GM19372 (cell line): Measurements from ENCODE around the gene HYAL1.
A peak's percentile ranks its signal among the peaks of the same experiment; 100 is the strongest.
"Not testable (repeated sequence)": the region's sequence is repeated elsewhere in the genome, so short reads cannot be mapped to it uniquely, and the experiment has no call there.

Source experiments
- ATAC-seq: cut with Tn5 transposase; IDR thresholded peaks from one replicate; pipeline ENCODE4 v1.9.1; 2021; ENCODE audit warnings: mild to moderate bottlenecking, low read depth, moderate library complexity; ENCODE audit not compliant: unreplicated experiment

Gene HYAL1

GRCh38 chr3:50295553-50296431 is 7.6 kb downstream of the HYAL1 start:
- no peak for ATAC-seq

DNA sequence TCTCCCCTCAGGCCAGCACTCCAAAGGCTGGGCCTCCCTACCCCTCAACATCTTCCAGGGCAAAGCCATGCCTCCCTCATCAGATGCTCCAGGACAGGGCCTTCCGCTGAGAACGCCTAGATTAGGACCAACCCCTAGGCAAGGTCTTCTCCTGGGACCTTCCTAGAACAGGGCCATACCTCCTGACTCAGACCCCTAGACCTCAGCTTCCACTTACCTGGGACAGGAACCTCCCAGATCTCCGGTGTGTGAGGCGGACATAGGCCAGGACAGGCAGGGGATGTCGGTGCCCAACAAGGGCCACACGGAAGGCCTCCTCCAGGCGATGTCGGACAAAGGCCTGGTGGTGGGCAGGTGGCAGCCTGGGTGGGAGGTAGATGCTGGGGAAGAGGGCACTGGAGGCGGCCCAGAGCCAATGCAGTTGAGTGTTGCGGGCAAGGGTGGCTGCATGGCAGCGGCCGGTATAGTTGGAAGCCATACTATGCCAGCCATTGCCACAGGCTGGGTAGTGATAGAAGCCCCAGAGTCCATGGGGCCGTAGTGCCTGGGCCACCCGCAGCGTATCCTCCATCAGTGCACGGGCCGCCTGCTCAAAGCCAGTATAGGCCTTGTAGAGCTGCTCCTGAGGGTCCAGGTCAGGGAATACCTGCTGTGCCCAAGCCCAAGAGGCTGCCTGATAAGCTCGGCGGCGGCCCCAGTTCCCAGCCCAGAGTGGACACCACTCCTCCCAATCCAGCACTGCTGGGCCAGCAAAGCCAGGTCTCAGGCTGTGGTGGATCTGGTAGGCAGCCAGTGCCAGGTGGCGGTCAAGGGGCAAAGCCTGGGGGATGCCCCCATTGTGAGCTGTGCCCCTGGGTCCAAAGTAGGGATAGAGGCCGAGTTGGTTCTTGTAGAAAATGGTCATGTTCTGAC is 8.6 kb downstream of the HYAL1 start:
- ATAC-seq, result no peak

DNA sequence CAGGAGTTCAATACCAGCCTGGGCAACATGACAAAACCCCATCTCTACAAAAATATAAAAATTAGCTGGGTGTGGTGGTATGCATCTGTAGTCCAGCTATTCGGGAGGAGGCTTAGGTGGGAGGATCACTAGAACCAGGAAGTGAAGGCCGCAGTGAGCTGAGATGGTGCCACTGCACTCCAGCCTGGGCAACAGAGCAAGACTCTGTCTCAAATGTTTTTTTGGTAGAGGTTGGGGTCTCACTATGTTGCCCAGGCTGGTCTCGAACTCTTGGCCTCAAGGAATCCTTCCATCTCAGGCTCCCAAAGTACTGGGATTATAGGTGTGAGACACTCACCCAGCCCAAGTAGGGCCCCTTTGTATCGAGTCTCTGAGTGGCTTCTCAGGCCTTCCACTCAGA is 9.3 kb downstream of the HYAL1 start:
- no peak for ATAC-seq

DNA sequence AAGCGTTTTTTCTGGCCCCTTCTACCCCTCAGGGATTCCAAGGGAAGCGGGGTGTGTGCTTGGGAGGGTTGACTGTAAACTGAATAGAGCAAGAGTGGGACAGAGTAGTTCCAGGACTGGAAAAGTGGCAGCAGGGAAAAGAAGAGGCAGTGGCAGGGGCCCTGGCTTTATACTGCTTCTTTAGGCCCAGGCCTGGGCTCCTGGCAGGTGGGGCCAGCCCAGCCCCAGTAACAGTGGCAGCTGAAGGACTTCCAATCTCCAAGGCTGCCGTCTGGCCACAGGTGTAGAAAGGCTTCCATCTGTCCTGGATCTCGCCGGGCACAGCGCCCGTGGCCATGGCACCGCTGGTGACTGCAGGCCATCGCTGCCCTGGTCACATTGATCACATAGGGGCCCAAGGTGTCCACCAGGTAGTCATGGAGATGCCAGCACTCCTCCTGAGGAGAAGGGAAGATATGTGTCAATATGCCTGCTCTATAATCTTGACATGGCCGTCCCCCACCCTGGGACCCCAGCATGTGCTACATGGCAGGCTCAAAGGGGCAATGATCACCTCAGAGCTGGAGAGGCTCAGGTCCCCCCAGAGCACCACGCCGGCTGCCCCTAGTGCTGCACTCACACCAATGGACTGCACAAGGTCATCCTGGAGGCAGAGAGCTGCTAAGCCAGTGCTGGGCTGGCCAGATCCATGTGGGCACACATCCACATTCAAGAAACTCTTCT is 10.1 kb downstream of the HYAL1 start:
- ATAC-seq, result no peak

GRCh38 chr3:50292159-50293078 is 11.0 kb downstream of the HYAL1 start, which contains the start of gene IFRD2:
TSS of gene IFRD2 (minus strand) at chr3:50292429. CDS start at chr3:50292274, 155 bp downstream.
- ATAC-seq, result peak; percentile 96

DNA sequence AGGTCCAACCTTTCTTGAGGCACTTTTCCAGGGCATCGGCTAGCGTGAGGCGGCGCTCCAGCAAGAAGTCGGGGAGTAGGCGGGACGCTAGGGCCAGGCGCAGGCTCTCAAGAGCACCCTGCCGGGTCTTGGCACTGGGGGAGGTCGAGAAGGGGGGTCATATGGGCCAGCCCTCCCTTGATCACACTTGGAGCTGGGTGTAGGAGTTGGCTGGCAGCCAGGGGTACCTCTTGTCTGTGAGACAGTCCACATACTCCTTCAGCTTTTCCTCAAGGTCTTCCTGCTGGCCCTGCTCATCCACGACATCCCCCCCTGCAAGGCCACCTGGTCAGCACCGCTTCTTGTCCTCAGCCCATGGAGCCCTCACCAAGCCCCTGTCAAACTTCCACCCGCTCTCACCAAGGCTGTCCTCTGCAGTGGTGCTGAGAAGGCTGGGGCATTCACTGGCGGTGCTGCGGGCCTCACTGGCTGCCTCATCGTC is 13.2 kb downstream of the HYAL1 start:
- no peak for ATAC-seq

GRCh38 chr3:50289130-50289529 is 14.2 kb downstream of the HYAL1 start:
- ATAC-seq, result no peak

DNA sequence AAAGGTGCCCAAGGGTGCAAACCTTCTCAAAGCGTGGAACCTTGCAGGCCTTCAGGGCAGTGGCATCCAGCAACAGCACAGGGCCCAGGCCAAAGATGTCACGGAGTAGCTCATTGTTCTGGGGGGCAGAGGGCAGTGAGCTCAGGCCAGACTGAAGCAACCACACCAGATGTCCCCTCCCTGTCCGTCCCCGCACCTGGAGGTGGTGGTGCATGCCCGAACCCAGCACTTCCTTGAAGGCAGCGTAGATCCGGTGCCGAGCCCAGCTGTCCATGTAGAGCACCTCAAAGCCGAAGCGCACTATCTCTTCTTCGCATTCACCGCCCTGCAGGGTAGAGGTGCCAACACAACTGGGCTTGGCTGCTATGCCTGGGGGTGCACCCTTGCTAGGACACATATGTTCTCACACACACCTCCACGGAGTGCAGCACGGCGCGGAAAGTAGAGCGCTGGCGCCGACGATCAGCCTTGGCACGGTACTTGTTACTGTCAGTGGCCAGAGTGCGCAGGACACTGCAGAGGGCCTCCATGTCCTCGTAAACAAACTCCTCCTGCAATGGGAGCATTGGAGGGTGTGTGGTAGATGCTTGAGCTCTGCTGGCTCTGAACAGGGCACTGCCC is 14.9 kb downstream of the HYAL1 start:
- no peak for ATAC-seq

GRCh38 chr3:50287262-50287661 is 16.1 kb downstream of the HYAL1 start:
- ATAC-seq, result no peak

- ATAC-seq, result no peak
These were observed 16.8 kb downstream of the HYAL1 start for GRCh38 chr3:50286322-50287227.

DNA sequence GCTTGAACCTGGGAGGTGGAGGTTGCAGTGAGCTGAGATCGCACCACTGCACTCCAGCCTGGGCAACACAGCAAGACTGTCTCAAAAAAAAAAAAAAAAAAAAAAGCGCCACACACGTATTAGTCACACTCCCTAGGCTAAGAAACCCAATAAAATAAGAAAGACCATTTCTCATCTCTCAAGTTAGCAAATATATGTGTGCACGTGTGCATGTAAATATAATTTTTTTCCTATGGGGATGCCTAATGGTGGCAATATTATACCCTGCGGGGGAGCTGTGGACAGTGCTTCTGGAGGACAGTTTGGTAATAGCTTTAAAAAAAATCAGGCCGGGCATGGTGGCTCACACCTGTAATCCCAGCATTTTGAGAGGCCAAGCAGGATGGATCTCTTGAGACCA is 19.3 kb downstream of the HYAL1 start:
- not testable (repeated sequence) for ATAC-seq

DNA sequence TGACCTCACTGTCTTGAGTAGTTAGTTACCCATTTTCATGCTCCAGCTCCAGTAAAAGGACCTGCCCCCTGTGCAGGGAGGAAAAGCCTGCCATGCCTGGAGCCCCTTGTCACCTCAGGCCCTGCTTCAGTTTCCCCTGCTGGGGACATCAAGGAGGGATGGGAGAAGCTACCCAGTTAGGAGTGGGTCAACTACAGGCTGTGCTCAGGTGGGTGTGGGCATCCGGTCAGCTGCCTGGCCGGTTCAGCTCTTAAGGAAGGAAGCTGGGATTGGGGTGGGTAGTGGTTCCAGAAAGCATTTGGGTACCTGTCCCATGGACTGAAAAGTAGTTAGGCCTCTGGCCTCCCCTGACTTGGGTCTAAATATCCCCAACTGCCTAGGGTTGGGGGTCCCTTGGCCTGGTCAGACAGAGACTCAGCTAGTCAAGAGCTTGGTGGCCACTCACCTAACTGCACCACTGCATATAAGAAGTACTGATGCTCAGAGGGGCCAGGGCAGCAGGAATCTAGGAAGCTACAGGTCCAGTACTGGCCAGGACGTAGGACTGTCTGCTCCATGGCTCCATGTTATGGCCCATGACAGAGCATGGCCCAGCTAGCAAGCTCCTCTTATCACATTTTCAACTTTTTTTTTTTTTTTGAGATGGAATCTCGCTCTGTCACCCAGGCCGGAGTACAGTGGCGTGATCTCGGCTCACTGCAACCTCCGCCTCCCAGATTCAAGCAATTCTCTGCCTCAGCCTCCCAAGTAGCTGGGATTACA is 23.9 kb downstream of the HYAL1 start:
- ATAC-seq, result no peak

GRCh38 chr3:50278880-50279224 is 24.5 kb downstream of the HYAL1 start, which contains the start of gene LSMEM2:
TSS of gene LSMEM2 (plus strand) at chr3:50279087. CDS start at chr3:50279114, 27 bp downstream.
- ATAC-seq, result no peak

- no peak for ATAC-seq
These were observed 25.1 kb downstream of the HYAL1 start for GRCh38 chr3:50278123-50278879.

DNA sequence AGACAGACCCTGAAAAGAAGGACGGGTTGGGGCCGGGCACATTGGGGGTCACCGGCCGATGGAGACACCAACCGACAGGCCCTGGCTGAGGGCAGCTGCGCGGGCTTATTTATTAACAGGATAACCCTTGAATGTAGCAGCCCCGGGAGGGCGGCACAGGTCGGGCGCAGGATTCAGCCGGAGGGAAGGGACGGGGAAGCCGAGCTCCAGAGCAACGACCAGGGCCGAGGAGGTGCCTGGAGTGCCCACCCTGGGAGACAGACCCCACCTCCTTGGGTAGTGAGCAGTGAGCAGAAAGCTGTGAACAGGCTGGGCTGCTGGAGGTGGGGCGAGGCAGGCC is 26.6 kb downstream of the HYAL1 start:
- no peak for ATAC-seq

DNA sequence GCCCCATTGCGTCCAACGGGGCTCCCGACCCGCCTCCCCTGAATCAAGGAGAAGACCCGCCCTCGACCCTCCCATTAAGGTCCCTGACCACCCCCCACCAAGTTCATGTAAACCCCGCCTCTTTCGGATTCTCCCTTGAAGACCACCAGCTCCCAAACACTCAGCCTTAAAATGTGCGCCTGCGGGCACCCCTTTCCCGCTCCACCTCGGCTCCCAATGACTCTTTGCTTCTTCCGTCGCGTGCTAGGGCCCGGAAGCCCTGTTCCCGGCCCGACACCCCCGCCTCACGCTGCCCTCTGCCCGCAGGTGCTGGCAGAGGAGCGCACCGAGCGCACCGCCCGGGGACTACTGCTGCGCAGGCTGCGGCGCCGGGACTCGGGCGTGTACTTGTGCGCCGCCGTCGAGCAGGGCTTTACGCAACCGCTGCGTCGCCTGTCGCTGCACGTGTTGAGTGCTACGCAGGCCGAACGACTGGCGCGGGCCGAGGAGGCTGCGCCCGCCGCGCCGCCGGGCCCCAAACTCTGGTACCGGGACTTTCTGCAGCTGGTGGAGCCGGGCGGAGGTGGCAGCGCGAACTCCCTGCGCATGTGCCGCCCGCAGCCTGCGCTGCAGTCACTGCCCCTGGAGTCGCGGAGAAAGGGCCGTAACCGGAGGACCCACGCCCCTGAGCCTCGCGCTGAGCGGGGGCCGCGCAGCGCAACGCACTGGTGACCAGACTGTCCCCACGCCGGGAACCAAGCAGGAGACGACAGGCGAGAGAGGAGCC is 27.2 kb downstream of the HYAL1 start:
- no peak for ATAC-seq
